ENCODE data around the gene PRKCZ.

The PRKCZ gene

DNA sequence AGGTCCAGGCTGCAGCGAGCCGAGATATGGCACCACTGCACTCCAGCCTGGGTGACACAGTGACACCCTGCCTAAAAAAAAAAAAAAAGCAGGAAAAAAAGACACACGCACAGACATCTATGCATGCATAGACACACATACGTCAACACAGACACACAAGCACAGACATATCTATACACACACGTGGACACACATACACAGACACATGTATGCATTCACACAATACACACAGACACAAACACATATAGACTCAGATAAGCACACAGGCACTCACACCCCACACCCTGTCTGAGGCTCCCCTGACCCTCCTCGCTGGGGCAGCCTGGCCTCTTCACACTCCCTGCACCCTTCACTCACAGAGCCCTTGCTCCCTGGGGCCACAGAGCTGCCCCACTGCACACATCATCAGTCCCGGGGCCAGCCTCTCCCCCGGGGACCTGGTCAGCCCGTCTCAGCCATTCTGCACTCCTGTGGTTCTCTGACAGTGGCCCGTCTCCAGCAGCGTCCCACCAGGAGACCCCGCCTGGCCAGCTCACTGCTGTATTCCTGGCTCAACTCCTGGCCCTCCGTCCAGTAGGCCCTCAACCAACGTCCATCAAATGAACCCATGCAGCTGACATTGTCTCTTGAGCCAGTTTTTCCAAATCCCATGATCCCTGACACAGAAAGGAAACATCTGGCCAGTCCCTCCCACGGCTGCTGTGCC is 4.6 kb upstream of the PRKCZ start:
- DNase-seq (ENCODE audit: low read depth in 2 of 2): no peak

DNA sequence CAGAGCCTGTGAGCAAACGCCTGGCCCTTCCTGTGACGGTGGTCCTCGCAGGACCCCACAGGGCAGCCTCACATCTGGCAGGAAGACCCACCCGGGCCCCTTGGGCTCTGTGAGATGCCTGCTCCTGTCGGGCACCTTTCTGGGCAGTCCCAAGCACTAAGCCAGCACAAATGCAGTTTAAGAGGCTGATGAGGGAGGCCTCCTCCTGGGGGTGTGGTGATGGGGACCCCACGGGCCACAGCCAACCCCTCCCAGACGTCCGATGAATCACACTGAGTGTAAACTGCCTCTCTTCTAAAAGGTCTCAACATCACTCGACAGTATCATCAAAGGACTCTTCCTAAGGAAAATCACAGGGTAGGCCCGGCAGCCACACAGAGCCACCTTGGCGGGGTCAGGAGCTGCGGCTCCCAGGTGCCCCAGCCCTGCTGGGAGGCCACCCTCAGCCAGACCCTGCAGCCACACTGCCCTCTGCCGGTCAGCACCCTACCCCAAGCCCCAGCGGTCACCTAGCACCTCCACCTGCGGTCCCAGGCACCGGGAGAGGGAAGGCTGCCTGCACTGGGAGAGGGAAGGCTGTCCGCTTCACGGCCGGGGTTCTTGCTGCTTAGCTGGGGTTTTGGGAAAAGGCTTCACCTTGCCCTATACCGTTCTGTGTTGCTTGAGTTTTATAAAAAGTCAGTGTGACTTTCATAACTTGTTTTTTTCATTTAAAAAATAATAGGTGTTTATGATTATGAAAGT is 3.9 kb upstream of the PRKCZ start:
- no peak for DNase-seq (ENCODE audit: low read depth in 2 of 2)

DNA sequence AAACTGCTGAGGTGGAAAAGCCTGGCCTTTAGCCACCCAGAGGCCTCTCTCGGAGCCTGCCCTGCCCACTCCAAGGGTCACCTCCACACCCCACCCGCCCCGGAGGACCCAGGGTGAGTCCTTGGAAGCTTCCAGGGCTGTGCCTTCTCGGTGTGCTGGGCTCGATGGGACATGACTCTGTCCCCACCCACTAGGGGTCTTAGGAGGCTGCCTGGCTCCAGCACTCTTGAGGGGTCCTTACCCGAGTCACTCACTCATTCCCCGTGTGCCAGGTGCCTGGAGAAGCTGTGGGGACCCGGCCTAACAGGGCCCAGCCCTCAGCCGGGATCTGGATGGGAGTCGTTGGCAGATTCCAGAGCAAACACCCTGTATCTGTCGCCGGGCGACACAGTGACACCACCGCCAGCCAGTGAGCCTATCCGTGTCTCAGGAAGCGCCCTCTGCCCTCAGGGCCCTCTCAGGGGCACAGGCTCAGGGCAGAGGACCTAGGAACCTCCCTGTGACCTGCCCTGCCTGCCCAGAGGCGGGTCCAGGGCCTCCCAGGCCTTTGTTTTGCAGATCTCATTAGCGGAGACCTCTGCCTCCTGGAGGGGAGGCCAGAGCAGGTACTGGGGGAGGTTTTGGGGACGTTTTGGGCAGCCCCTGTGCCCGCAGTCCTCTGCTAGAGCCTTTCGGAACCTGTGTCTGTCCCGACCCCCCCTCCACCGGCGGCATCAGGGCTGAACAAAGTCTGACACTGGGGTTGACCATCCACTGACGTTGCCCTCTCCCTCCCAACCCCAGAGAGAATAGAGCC is 3.1 kb upstream of the PRKCZ start:
- DNase-seq (ENCODE audit: low read depth in 2 of 2): no peak

DNA sequence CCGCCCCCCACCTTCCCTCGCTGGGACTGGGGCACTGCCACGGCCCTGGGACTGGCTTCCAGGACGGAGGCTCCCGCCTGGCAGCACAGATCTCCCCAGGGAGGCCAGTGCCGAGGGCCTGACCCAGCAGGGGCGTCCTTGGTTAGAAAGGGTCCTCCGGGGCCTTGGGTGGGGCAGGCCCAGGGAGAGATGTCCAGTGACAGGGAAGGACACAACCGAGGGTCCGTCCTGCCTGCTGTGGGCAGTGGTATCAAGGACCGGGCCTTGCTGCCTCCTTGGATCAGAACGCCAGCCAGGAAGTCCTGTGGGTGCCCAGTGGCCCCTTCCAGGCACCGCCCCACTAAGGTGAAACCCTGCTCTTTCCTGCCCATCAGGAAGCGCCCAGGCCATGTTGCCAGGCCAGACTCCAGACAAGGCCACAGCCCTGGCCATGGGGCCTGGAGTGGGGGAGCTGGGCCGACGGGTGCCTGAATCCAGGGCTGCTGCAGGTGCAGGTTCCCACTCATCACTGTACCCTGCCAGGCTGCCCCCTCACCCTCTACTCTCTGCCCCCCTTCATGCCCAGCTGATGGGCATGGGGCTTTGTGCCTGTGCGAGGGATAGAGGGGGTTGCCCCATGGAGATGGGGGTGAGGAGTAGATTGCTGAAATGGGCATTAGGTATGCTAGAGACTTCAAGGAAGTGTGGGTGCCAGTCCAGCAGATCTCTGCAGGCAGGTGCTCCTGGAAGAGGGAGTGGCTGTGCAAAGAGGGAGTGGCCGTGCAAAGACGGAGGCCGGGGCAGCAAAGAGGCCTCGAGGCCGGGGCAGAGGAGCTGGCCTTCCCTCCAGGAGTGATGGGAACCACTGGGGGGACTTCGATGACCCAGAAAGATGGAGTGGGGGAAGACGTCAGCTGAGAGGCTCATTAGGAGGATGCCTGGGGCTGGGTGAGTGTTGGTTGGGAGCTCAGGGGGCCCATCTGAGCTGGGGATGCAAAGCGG is 2.2 kb upstream of the PRKCZ start:
- no peak for DNase-seq (ENCODE audit: low read depth in 2 of 2)

DNA sequence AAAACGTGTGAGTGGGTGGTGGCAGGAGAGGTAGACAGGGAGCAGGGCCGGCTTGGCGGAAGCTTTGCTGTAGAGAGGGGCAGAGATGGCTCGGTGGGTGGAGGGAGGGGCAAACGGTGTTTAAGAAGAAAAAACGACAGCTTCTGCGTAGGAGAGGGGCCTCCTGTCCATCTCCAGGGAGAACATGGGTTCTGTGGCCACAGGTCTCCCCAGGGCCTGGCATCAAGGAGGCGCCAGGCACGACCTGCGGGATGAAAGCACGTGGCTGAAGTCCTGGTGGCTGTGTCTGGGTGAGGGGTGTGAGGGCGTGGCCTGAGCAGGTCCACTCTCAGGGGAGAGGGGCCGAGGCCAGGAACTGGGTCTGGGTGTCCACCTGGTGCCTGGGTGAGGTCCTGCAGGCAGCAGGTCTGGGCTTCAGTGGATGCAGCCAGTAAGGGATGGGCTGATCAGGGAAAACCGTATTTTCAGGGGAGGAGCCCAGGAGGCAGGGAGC is 940 bp upstream of the PRKCZ start:
- DNase-seq (ENCODE audit: low read depth in 2 of 2): no peak

GRCh38 chr1:2050461-2050792 is 216 bp downstream of the PRKCZ start:
- DNase-seq (ENCODE audit: low read depth in 2 of 2): no peak

- no peak for DNase-seq (ENCODE audit: low read depth in 2 of 2)
Observed at GRCh38 chr1:2050793-2051682, 827 bp downstream of the PRKCZ start.

- DNase-seq (ENCODE audit: low read depth in 2 of 2): no peak
Observed at GRCh38 chr1:2052054-2052679, 2.0 kb downstream of the PRKCZ start.

DNA sequence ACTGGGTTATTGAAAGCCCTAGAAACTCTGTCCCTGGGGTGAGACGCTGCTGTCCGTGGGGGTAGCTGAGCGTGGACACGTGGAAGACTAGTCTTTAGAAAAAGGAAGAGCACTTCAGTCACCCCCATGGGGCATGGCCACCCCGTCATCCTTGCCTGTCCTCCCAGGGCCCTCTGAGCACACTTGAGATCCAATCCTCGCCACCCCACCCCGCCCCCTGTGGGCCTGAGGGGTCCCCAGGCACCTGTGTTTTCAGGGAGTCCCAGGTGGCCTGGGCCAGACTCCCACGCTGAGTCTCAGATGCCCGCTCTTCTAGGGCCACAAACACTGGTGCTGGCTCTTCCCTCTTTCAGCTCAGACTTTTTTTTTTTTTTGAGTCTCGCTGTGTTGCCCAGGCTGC is 2.5 kb downstream of the PRKCZ start:
- DNase-seq (ENCODE audit: low read depth in 2 of 2): no peak

GRCh38 chr1:2053217-2053616 is 3.0 kb downstream of the PRKCZ start:
- no peak for DNase-seq (ENCODE audit: low read depth in 2 of 2)

DNA sequence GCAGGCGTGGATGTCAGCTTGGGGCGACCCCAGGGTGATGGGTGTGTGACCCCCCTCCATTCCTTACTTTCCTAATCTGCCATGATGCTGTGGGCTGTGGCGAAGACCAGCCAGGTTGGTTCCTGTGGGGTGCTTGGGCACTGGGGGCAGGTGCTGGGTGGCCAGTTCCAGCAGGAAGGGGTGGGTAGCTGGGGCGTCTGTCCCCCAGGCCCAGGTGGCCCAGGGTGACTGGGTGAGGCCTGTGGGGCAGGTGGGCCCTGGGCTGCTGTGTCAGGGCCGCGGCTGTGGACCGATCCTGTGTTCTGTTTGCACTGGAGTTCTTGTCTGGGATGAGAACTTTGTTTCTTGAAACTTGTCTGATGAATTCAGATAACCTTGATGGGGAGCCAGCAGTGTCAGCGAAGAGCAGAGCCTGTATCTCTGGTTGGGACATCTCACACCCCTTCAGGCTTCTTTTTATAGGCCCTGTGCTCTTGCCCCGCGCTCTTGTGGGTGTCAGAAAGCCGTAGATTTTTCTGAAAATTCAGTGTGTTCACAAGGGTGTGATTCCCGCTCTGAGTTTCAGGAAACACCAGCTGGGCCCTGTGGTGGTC is 3.7 kb downstream of the PRKCZ start:
- no peak for DNase-seq (ENCODE audit: low read depth in 2 of 2)

- no peak for DNase-seq (ENCODE audit: low read depth in 2 of 2)
Observed at GRCh38 chr1:2054560-2054959, 4.3 kb downstream of the PRKCZ start.

- no peak for DNase-seq (ENCODE audit: low read depth in 2 of 2)
Observed at GRCh38 chr1:2055911-2056575, 5.8 kb downstream of the PRKCZ start.

GRCh38 chr1:2056955-2057590 is 6.9 kb downstream of the PRKCZ start:
- no peak for DNase-seq (ENCODE audit: low read depth in 2 of 2)

- DNase-seq (ENCODE audit: low read depth in 2 of 2): no peak
Observed at GRCh38 chr1:2059290-2059953, 9.2 kb downstream of the PRKCZ start.

DNA sequence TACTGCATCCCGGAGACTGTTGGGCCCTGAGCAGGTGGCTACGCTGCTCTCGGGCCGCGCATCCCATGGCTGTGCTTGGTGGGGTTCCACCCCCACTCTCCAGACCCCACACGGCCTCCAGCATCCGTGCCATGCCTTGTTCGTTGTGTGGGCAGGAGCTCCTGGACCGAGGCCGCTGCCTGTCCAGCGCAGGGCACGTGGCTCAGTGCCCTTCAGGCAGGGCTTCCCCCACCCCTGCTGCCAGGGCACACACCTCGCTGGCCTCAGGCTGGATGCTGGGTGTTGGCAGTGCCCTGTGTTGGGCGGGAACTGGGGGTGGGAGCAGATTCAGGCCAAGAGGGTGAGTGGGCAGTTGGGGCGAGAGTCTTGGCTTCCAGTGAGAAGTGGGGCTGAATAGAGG is 9.9 kb downstream of the PRKCZ start:
- DNase-seq (ENCODE audit: low read depth in 2 of 2): no peak

- DNase-seq (ENCODE audit: low read depth in 2 of 2): no peak
Observed at GRCh38 chr1:2060535-2060934, 10.3 kb downstream of the PRKCZ start.
